Activated naive CD8-positive, alpha-beta T cell treated with anti-CD3 and anti-CD28 coated beads, Interleukin-2, amount 50 U/mL, for 16 hours (primary cell): ENCODE data around the gene PCYT1B.
"Not testable (repeated sequence)": the region's sequence is repeated elsewhere in the genome, so short reads cannot be mapped to it uniquely, and the experiment has no call there.

ENCODE experiments used
- DNase-seq: peaks from one replicate; pipeline ENCODE4 v3.0.0-alpha.2; 2020; ENCODE audit warnings: low read depth, low spot score

Gene PCYT1B

DNA sequence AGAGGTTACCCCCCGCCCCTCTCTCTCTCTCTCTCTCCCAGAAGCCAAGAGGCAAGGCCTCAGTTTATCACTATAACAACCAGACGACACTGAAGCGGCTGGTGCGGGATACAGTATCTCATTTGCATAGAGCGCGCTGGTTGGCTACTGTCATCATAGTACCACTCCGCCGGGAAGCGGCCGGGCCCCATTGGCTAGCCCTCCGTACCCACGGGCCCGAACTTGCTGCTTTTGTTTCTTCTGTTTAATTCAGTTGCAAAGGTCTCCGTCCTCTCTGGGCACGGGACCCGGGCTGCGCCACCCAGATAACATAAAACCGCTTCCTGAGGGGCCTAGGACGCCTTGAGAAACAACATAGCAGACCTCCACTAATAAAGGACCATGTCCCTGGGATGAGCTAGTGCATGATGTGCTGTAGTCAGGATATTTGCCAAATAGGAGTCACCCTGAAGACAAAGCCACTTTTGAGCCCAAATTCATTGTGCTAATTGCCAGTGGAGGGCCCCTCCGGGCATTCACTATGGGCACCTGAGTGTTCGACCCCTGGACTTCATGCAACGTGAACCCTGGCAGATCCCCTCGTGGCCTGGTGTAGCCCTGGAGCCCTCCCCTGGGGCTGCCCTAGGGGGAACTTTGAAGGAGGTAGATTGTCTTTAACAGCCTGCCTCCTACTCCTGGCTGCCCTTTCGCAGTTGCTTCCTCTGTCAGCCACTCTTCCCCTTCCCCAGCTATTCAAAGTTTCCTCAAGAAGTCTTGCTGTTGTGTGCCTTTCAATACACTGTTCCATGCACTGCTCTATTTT is at the start of gene PCYT1B:
PCYT1B (minus strand) TSS at position 91 of the 802 bp plus-strand sequence. CDS start 242 bp downstream, outside the sequence.
- peak; percentile 1 for DNase-seq

DNA sequence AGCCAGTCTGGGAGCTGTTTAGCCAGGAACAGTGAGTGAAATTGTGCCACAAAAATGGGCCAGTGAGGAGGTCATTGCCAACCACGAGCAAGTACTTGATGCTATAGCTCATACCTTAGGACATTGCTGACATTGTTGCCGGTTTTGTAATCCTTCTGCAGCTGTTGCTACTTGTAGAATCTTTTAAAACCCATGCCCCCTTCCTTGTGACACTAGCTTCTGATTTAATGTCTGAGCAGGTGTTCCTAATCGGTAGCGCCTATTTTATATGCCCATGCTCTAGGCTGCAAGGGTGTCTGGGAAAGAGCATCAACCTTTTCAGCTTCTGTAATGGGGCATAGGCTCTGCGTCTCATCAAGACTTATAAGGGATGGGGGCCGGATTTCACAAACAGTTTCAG is 49.1 kb upstream of the PCYT1B start:
- no peak for DNase-seq

DNA sequence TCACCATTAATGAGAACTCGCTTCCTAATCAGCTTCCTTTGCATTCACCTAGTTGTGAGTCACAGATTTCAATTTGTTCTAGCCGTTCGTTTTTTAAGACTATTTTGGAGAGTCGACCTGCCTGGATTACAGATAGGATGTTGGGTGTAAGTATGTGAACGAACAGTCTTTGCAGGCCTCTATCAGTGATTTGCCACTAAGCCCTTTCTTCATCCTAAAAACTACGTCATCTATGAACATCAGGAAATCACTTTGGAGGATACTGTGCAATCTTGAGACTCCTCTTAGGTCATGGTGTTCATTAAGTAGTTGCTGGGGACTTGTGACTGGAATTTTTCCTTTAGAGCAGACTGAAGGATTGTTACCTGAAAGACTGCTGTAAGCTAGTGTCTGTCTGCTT is 47.7 kb upstream of the PCYT1B start:
- DNase-seq: no peak

DNA sequence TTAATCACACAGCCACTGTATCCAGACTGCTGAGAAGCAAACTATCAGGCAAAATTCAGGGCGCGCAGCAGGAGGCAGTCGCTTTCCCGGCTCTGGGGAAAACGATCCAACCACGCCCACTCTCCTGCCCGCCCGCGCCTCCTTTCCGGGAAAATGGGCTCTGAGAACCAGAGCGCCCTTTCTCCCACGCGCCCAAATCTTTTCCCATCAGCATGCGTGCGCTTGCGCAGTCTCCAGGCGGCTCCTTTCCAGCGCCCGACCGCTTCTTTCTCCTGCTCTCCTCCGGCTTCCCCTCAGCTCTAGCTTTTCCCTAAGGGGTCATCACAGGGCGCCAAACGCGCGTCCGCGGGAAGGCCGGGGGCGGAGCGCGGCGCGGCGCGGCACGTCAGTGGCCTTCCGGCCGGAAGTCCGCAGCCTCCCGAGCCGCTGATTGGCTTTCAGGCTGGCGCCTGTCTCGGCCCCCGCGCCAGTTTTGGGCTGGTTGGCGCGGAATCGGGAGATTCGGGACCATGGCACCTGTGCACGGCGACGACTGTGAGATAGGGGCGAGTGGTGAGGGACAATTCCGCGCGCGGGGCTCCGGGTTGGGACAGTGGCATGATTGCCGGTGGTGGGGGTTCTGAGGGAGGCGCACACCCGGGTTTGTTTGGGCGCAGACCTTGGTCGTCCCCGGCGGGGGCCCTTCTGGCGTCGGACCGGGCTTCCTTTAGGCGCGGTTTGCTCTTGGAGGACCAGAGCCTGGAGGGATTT is 46.5 kb upstream of the PCYT1B start, which contains the start of gene POLA1:
POLA1 (plus strand) TSS at position 466 of the 750 bp plus-strand sequence; CDS start at position 510, 44 bp downstream.
- peak; percentile 38 for DNase-seq

DNA sequence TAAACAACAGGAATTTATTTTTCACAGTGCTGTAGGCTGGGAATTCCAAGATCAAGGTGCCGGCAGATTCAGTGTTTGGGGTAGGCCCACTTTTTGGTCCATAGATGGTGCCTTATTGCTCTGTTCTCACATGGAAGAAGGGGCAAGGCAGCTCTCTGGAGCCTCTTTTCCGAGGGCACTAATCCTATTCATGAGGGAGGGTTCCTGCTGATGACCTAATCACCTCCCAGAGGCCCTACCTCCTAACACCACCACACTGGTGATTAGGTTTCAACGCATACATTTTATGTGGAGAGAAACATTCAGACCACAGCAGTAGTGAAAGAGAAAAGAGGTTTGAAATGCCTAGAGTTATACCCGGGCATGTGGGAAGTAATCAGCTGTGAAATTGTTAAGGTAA is 45.2 kb upstream of the PCYT1B start:
- DNase-seq: no peak

DNA sequence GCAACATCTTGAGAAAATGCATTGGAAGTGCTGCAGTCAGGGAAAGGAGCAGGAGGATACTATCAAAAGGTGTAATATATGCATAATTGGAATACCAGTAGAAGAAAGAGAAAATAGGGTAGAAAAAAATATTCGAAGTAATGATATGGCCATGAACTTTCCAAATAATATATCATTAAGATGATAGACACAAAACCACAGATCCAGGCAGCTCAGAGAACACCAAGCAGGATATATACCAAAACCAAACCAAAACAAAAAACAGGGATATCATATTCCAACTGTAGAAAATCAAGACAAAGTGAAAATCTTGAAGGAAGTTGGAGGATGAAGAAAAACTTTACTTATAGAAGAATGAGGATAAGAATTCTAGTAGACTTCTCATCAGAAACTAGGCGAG is 36.9 kb upstream of the PCYT1B start:
- DNase-seq: no peak

DNA sequence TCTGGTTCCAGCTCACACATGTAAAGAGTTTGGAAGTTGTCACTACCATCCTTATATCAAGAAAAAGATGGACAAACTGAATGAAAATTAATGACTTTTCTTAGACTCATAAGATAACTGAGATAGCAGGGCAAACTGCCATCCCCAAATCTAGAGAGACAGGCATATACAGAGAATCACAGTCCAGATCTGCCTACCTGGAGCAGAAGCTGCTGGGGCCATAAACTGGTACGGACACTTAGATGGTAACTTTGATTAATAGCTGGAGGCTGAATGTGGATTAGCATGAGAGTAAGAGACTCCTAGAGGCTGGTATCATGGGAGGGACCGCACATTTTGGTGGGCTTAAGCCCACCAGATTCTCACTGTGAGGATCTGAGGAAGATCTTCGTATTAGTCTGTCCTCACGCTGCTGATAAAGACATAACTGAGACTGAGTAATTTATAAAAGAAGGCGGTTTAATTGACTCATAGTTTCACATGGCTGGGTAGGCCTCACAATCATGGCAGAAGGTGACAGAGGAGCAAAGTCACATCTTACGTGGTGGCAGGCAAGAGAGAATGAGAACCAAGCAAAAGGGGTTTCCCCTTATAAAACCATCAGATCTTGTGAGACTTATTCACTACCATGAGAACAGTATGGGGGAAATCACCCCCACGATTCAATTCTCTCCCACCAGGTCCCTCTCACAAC is 35.7 kb upstream of the PCYT1B start:
- no peak for DNase-seq

DNA sequence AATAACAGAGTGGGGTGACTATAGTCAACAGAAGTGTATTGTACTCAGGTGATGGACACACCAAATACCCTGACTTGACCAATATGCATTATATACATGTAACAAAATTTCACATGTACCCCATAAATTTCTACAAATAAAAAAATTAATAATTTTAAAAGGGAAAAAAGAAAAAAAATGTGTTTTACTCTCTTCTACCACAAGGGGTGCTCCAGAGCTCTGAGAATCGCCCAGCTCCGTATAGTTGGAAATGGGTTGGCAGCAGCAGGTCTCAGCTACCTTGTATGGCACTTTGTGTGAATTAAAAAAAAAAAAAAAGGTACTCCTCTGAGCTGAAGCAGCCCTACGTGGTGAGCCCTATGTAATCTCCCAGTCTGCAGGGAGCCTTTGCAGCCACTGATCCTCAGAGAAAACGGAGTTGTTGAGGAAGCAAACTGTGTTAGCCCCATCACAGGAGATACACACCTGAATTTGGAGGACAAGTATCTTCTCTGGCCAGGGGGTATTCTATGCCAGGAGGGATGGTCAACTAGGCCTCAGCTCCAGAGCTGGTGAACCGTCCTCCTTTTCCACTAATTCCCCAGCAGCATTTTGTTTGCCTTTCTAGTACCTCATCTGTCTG is 29.4 kb upstream of the PCYT1B start:
- no peak for DNase-seq

DNA sequence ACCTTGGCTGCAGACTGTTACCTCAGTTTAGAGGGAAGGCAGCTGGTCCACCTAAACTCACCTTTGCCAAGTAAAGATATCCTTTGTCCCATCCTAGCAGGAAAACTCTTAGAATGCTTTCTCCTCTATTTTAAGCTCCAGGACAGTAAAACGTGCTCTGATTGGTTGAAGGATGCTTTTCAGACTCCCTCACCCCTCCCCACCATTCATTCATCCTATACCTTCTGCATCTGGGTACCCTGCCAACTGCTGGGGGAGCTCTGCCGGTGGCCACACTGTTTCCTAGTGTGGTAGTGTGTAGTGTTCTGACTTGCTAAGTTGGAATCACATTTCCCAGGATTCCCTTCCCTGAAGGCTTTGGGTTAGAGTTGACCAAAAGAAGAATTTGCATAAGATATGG is 26.3 kb upstream of the PCYT1B start:
- no peak for DNase-seq

DNA sequence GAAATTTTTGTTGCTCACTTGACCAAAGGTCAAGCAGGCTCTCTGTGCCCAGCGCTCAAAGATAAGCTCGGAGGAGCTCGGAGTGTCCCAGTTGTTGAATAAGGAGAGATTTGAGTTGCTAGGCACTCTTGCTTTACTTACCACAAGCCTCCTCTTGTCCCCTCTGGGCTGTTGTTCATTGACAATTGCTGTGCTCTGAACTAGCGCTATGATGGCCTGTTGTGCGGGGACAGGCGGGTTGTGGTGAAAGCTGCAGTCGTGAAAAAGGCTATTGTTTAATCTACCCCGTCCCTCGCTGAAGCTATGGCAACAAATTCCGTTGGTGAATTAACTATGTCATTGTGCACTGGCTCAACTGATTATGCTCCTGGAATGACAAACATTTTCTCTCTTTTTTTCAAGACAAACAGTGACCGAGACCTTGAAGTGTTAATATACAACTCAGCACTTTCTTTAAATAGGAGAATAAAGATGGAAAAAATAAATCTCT is 25.6 kb upstream of the PCYT1B start:
- no peak for DNase-seq

DNA sequence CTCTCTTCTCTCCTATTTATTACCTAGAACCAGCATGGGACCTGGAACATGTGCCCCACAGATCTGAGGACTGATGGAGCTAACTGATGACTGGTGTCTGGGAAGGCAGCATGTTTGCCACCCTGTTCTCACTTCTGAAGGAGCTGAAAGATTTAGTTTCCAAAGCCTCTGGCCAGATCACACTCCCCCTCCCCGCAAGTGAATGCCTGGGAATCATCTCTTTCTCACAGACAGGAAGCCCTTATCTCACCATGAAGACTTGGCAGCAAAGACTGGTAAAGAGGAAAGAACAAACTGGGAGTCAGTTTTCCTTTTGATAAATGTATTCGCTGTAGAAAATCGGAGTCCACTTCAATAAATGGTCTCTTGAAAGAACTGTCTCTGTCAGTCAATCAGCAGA is 21.0 kb upstream of the PCYT1B start:
- DNase-seq: no peak

DNA sequence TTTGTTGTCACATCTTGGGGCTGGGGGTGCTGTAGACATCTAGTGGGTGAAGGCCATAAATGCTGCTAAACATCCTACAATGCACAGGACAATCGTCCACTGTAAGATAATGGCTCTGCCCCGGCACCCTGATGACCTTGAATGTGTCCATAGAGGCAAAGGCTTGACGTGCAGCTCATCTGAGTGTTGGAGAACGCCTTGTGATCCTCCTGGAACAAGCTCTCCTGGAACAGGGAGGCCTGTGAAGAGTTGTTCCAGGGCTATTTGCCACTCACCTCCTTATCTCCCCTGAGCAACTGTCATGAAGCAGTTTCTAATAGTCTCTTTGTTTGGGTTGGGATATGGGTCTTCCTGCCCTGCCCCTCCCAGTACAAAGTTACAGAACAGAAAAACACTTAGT is 15.2 kb upstream of the PCYT1B start:
- no peak for DNase-seq

DNA sequence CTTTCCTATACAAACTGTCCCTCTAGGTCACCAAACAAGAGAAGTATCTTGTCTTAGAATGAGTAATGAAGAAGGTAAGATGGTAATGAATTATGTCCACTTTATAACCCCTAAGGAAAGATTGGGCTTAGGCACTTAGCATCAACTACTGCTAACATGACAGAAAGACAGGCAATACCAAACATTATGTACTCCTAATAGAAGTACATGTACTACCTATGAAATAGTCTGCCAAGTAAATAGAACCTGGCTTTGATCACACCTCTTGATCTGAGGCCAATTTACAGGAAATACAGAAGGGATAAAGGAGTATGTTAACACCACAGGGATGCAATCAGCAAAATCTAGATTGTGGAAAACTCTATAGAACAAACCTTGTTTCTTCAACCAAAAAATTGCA is 14.1 kb upstream of the PCYT1B start:
- no peak for DNase-seq

DNA sequence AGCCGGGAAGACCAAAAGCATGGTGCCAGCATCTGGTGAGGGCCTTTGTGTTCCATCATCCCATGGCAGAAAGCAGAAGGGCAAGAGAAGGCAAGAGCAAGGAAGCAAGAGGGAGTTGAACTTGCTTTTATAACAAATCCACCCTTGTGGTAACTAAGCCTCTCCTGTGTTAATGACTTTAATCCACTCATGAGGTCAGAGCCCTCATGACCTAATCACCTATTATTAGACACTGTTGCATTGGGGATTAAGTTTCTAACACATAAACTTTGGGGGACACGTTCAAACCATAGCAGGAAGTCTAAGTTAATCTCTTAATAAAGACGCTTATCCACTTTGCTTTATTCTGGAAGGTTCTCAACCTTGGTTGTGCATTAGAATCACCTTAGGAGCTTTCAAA is 12.5 kb upstream of the PCYT1B start:
- DNase-seq: no peak

DNA sequence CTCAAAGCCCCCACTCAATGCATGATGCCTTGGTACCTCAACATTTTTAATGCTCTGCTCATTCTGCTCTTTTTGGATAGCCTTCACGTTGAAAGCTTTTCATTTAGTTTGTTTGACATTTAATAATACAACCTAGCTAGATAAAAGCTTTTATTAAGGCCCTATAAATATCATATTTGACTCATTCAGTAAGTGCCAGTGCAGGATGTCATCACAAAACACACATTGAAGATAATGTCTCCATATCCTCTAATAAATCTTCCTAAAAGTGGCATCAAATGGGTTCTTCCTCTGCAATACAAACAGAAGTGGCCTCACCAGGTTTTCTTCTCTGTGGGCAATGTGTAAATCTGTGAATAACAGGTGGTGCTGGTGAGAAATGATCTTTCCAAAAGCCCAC is 12.0 kb upstream of the PCYT1B start:
- no peak for DNase-seq

DNA sequence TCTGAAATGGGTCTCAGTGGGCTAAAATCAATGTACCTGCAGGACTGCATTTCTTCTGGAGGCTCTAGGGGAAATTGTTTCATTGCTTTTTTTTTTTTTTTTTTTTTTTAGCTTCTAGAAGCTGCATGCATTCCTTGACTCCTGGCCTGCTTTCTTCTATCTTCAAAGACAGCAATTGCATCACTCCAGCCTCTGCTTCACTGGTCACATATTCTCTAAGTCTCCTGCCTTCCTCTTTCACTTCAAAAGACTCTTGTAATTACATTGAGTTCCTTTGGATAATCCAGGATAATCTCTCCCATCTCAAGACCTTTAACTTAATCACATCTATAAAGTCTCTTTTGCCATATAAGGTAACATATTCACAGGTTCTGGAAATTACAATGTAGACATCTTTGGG is 11.3 kb upstream of the PCYT1B start:
- DNase-seq: no peak

DNA sequence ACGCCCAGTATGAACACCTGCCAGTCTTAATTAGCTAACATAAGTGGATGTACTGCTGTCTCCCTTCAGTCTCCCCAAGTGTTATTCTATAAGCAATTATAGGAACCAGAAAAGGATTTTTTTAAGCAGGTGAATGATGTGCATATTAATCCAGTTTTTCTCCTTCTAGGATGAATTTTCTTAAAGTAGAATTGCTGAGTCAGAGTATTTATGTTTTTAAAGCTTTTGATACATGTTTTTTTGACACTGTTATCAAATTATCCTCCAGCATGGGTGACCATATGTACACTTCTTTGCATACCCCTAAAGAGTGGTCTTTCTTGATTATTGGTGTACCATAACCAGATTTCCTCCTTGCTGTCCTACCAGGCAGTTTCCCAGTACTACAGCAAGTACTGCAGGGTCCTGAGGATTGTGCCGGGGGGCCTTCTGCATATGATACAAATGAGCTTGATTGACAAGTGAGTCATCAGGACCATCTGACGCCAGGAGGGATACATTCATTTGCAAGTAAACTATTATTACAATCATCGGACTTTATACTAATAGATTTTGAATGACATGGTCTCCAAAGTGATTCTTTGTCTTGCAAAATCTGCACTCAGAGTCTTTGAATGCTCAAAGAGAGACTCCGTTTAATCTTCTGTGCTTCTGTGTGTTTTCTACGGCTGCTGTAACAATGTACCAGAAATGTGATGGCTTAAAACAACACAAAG is 10.7 kb upstream of the PCYT1B start:
- no peak for DNase-seq

DNA sequence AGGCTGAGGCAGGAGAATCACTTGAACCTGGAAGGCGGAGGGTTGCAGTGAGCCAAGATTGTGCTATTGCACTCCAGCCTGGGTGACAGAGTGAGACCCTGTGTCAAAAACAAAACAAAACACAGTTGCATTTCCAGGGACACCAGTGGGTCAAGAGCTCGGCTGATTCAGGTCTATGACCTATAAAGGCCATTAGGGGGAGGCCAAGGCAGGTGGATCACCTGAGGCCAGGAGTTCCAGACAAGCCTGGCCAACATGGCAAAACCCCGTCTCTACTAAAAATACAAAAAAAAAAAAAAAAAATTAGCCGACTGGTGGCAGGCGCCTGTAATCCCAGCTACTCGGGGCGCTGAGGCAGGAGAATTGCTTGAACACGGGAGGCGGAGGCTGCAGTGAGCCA is 8.5 kb upstream of the PCYT1B start:
- not testable (repeated sequence) for DNase-seq

DNA sequence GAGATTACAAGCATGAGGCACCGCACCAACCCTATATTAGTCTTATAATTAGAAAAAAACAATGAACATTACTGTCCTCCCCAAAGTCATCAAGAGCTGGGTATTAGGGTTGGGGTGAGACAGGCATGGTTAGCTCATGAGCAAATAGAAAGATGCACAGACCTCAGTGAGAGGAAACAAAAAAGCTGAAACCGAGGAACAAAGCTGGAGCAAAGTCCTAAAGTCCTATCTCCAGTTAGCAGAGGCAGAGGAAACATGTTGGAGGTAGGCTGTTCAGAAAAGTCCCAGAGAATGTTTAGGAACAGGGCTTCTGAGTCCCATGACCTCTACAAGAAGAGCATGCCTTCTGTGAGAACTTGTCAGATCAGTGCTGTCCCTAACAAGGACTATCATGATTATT is 4.6 kb upstream of the PCYT1B start:
- no peak for DNase-seq

DNA sequence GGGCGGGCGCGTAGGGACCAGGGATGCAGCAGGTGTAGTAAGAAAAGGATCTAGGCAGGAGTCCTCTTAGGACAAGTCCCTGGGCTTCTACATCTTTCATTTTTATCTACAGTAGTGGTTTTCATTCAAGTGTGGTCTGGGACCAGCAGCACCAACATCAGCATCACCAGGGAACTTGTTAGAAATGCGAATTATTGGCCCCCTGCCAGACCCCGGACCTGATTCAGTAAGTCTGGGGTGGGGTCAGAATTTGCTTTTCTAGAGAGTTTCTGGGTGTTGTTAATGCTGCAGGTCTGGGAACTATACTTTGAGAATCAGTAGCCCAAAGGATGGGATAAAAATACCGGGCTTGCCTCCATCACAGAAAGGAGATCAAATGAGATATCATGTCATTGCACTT is 1.3 kb upstream of the PCYT1B start:
- DNase-seq: no peak

DNA sequence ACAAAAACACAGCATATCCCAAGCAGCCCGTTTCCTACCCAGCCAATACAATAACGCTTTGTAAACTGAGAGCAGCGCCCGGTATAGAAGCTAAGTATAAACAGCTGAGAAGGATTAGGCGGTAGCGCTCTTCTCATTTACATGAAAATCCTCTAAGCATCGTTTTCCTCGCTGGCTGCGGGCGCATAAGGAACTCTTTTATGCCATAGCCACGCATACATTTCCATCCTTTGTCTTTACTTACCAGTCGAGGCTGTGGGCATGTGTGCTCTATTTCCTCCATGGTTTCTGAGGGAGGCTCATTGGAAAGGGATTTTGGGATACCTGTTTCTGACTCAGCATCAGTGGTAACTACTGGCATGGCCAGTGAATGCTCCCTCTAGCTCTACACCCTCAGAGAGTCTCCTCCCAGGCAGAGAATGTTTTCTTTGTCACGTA is 383 bp downstream of the PCYT1B start:
- no peak for DNase-seq
